ENCODE measurements around the gene BEND4. TPM values are rescaled to one million over a fixed set of nuclear protein-coding genes. Genes with fewer than 3 reads are reported as not detected.
A peak's percentile ranks its signal among the peaks of the same experiment; 100 is the strongest.
"Not testable (repeated sequence)": the region's sequence is repeated elsewhere in the genome, so short reads cannot be mapped to it uniquely, and the experiment has no call there.

Gene BEND4
- total RNA-seq, 4 donors from 2014 or later = 0.27 to 2.6 (median 1.2) TPM

- TF ChIP-seq POLR2A (IDR thresholded peaks at IDR 0.05) (no peak), CTCF (IDR thresholded peaks at IDR 0.05) (no peak), POLR2AphosphoS5 (IDR thresholded peaks at IDR 0.05) (no peak), EP300 (IDR thresholded peaks at IDR 0.05; ENCODE audit: low read depth) (no peak)
- H3K4me3 ChIP-seq = no peak overlapping the region
- intact Hi-C loops (cut with DNase I; ENCODE audit: low total_unique reads) (no loop called here), in situ Hi-C loops (cut with MboI; ENCODE audit: low pct_ligation_motif_present in 1 of 4, low pct_unique_long_range_greater_than_20kb in 1 of 4, low sequenced_read_pairs in 3 of 4) (no loop called here)
- no peaks in the 10 kb centered on the region for H3K36me3 ChIP-seq
- H3K27ac ChIP-seq = no peak overlapping the region
- 69% methylated on average over 5 of the region's 5 CpGs for WGBS, 2 donors (ENCODE audit: low coverage in 1 of 2)
- H3K9me3 ChIP-seq = no peaks in the 10 kb centered on the region
- H3K27me3 ChIP-seq = no peaks in the 10 kb centered on the region
- DNase-seq = no peak
- H3K4me1 ChIP-seq = no peaks in the 10 kb centered on the region
Measured at GRCh38 chr4:42167709-42168108, 15.3 kb upstream of the BEND4 start.

GRCh38 chr4:42166186-42166585, 13.7 kb upstream of the BEND4 start:
- H3K27ac ChIP-seq; intact Hi-C loops (cut with DNase I; ENCODE audit: low total_unique reads); DNase-seq; H3K36me3 ChIP-seq; H3K27me3 ChIP-seq; H3K9me3 ChIP-seq; H3K4me1 ChIP-seq; in situ Hi-C loops (cut with MboI; ENCODE audit: low pct_ligation_motif_present in 1 of 4, low pct_unique_long_range_greater_than_20kb in 1 of 4, low sequenced_read_pairs in 3 of 4); H3K4me3 ChIP-seq: not testable (repeated sequence)
- WGBS, 2 donors (ENCODE audit: low coverage in 1 of 2) = 84 to 98% methylated on average over 5 to 6 of the region's 6 CpGs

- in situ Hi-C loops (cut with MboI; ENCODE audit: low pct_ligation_motif_present in 1 of 4, low pct_unique_long_range_greater_than_20kb in 1 of 4, low sequenced_read_pairs in 3 of 4) (no loop called here), intact Hi-C loops (cut with DNase I; ENCODE audit: low total_unique reads) (no loop called here)
- no peak for DNase-seq
- Histone ChIP-seq H3K4me1 (no peaks in the 10 kb centered on the region), H3K27ac (no peak overlapping the region), H3K4me3 (no peak overlapping the region), H3K9me3 (no peaks in the 10 kb centered on the region), H3K27me3 (peaks cover 6% of the 10 kb centered on the region), H3K36me3 (no peaks in the 10 kb centered on the region)
- TF ChIP-seq EP300 (IDR thresholded peaks at IDR 0.05; ENCODE audit: low read depth) (no peak), CTCF (IDR thresholded peaks at IDR 0.05) (no peak), POLR2AphosphoS5 (IDR thresholded peaks at IDR 0.05) (no peak), POLR2A (IDR thresholded peaks at IDR 0.05) (no peak)
- WGBS, 2 donors (ENCODE audit: low coverage in 1 of 2) = 72 to 78% methylated on average over 4 to 7 of the region's 8 CpGs
Measured at GRCh38 chr4:42159271-42160001, 7.0 kb upstream of the BEND4 start.

- H3K4me3 ChIP-seq = peak overlapping the region; percentile 10 to 59 (median 34)
- no peaks in the 10 kb centered on the region for H3K36me3 ChIP-seq
- H3K9me3 ChIP-seq = no peaks in the 10 kb centered on the region
- in situ Hi-C loops (cut with MboI; ENCODE audit: low pct_ligation_motif_present in 1 of 4, low pct_unique_long_range_greater_than_20kb in 1 of 4, low sequenced_read_pairs in 3 of 4) (no loop called here), intact Hi-C loops (cut with DNase I; ENCODE audit: low total_unique reads) (no loop called here)
- 0 to 1% methylated on average over 11 to 35 of the region's 122 CpGs for WGBS, 2 donors (ENCODE audit: low coverage in 1 of 2)
- H3K4me1 ChIP-seq = peaks cover 0 to 16% (median 14%) of the 10 kb centered on the region in 4 donors
- no peak for TF ChIP-seq POLR2A (IDR thresholded peaks at IDR 0.05)
- TF ChIP-seq POLR2AphosphoS5 (IDR thresholded peaks at IDR 0.05) = no peak
- TF ChIP-seq CTCF (IDR thresholded peaks at IDR 0.05) = no peak
- TF ChIP-seq EP300 (IDR thresholded peaks at IDR 0.05; ENCODE audit: low read depth) = no peak
- DNase-seq = peak; percentile 51
- peaks cover 68% of the 10 kb centered on the region for H3K27me3 ChIP-seq
- no peak overlapping the region for H3K27ac ChIP-seq
Measured at GRCh38 chr4:42151568-42152506, 618 bp downstream of the BEND4 start.

Measured in transverse colon (tissue), 4 donors.